GM18499 (cell line): ENCODE results near the gene AMPD2.
A peak's percentile ranks its signal among the peaks of the same experiment; 100 is the strongest.

Experiments used
- ATAC-seq: cut with Tn5 transposase; IDR thresholded peaks from one replicate; pipeline ENCODE4 v1.9.1; 2021; ENCODE audit warnings: moderate number of reproducible peaks; ENCODE audit not compliant: insufficient read depth, unreplicated experiment

The AMPD2 gene

DNA sequence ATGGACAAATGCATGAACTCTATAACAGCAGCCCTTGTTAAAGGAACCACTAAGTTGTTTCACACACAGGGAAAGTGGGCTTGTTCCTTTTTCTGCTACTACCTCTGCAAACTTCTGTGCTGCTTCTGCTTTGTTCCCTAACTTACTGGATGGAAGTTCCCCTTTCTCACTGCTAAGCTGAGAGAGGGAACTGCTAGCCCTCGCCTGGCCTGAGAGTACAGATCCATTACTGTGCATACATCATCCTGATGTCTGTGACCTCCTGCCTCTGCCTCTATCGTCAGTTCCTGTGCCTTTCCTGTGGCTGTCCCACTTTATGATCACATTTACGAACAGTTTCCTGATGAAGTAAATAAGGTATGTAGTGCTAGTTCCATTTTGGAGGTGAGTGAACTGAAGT, 3.8 kb upstream of the AMPD2 start:
- no peak for ATAC-seq

DNA sequence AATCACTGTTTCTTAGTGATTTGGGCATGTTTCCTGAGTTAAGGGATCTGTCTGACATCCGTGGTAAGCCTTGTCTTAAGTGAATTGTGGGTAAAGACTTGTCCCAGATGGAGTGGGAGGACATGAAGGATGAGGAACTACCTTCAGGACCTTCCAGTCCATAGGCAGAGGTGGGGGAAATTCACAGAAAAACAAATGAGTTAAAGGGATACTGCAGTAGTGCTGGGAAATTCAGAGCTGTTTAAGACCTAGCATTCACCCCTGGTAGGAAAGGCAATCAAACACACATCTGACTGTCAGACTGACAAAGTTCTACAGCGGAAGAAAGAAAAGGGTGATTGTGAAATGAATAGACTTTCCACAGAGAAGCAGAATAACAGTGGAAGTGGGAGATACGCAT, 3.2 kb upstream of the AMPD2 start:
- ATAC-seq: no peak

DNA sequence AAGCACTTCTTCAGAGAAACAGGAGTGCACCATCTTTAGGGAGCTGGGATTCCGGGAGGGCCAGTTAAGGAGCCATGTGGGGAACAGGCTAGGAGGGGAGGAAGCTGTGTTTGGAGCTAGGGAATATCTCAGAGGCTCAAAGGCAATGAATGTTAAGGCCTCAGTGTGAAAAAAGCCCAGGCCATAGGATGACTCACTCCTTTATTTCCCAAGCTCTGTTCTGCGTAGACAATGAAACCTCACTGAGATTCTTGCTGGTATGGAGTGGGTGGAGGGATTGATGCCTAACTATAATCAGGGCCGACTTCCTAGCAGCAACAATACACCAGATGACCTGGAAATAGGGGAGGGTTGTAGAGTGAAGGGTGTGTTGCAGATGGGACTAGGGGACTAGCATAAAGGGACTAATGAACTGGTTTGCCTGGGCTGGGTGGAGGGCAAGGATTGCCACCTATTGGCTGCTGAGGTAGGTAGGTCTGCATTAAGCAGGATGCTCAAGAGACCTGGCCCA, 2.3 kb upstream of the AMPD2 start:
- no peak for ATAC-seq

DNA sequence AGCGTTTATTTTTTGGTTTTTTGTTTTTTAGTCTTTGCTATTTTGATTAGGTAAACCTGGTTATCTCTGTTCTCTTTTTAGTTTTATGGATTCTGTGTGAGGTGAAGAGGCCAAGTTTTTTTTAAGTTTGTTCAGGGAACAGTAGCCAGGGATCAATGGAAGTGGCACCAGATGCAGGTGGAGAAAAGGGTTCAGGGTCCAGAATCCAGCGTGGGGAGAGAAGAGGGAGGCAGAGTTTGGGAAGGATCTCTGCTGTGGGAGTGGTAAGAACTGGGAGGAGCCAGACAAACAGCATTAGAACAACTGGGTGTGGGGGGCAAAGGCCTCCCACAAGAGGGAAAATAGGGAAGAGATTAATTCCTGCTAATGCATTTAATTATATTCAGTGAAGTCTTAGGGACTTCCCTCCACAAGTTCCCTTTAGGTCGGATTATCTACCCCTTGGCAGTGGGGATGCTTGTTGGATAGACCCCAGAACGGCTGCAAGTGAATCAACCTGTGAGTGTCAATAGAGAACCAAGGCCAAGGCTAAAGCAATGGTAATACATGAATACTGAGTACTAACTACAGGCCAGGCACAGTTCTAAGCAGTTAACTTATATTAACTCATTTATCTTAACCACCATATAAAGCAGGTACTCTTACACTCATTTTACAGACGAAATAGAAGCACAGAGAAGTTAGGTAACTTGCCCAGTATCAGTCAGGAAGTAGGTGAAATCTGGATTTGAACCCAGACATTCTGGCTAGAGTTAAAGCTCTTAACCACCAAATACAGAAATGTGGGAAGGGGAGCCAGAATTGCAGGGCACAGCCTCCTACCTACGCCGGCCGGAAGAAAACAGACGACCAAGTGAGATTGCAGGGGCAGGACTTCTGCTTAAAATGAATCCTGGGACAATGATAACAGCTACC, 719 bp upstream of the AMPD2 start:
- ATAC-seq: no peak

DNA sequence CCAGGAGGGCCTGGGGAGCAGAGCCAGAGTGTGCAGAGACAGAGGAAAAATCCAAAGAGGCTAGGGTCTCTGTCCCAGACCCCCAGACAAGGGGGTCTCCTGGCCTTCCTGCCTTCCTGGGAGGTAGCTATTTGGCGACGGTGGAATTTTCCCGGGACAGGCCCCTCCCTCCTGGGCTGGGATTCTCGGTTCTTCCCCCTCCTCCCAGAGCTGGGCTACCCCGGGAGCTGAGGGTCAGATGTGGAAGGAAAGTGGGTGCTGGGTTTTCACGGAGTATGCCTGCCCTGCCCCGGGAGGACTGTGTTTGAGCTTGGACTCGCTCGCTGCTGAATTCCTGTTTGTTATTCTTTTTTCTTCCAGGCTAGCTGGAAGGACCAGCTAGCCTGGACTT, 759 bp downstream of the AMPD2 start:
- ATAC-seq: no peak

DNA sequence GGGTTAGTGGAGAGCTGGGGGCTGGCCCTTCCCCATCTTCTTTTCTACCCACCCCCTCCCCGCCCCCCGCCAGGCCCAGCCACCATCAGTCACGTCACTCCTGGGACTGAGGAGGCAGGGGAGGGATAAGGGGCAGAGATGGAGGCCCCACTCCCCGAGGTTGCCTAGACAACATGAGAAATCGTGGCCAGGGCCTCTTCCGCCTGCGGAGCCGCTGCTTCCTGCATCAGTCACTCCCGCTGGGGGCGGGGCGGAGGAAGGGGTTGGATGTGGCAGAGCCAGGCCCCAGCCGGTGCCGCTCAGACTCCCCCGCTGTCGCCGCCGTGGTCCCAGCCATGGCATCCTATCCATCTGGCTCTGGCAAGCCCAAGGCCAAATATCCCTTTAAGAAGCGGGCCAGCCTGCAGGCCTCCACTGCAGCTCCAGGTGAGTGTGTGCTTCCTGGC, 1.2 kb downstream of the AMPD2 start:
- peak; percentile 43 for ATAC-seq

DNA sequence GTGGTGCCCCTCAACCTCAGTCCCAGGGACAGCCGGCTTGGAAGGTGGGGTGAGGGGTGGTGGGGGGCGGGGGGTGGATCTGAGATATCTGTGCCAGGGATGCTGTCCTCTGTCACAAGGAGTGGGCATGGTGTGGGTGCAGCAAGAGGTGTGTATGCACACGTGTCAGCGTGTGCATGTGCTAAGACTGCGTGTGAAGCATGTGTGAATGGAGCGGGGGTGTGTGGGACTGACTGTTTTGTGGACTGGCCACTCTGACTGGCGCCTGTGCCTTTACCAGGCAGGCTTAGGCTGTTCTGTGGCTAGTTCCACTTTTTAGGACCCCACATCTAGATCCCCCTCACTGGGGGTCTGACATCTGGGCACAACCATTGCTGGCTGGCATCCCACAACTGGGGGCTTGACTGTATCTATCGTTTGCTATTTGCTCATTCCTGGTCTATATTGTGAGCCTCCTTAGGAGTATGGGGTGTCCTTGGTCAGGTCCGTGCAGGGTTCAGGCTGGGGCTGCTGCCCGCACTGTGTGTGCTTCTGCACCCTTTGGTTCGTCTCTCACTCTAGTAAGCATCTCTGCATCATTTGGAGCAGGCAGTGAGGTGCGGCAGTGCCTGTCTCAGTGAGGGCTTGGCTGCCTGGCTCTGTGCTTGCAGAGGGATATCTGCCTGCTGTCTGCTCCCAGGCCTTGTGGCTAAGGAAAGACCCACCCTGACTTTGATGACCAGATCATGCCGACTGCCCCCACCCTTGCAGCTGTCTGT, 1.9 kb downstream of the AMPD2 start:
- ATAC-seq: no peak

DNA sequence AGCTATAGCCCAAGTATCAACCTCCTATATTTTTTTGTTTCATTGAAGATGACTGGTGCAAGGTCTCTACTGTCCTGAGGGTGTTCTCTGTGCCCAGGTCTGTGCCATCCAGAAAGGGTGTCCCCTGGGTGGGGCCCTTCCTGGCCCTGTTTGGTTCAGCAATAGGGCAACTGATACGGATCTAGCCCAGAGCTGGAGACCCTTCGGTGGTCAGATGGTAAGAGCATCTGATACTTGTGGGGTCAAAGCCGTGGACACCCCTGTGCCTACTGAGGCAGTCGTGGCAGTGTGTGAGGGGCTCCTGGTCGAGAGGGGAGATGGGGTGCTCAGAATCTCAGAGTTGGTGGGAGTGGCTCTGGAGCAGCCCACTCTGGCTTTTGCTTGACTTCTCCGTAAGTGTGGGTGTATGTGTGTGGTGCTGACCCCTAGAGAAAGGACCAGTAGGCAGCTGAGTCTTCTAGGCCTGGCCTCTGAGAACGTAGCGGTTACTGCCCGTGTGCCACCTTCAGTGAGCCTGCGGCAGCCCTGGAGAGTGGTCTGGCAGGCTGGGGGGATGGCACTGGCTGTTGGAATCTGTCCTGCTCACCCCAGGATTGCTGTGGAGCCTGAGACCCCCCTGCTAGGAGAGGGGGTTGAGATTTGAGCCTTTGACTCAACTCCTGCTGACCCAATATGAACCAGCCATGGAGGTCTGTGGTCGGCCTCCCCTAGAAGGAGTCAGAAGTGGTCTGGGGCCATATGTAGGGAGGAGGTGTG, 2.7 kb downstream of the AMPD2 start:
- ATAC-seq: no peak

DNA sequence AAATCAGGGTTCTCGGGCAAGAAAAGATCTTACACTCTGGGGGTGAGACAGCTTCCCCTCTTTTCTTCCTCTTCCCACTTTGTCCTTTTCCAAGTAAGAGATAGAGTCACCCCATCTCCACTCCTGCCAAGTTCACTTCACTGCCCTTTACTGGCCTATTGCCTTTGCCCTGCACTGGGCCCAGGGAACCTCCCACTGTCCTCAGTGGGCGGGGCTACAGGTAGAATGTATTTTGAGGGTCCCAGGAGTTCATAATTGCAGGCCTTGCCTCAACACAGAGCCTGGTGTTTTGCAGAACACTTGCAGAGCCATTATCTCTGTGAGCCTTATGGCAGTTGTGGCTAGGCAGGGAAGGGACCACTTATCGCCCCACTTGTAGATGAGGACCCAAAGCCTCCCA, 3.3 kb downstream of the AMPD2 start:
- ATAC-seq: no peak

DNA sequence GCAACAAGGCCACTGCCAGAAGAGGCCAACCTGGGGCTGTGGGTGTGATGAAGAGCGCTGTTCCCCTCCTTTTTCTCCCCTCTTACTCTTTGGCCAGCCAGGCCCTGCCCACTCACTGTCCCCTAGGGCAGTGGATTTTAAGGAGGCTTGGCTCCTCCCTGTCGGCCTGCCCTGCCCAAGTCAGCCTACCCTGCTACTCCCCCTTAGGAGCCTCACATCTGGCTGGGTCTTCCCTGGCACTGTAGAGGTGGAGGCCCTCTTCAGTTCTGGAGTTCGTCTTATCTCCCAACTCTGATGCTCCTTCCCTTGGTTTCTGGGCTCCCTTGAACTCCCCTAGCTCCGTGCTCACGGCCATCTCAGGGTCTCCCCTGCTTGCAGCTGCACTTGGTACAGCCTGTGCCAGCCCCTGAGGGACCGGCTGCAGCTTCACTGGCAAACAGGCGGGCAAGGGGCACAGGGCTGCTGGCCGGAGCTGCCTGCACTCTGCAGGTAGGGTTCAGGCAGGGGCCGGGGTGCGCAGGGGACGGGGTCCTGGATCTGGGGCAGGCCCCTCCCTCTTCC, 4.0 kb downstream of the AMPD2 start:
- no peak for ATAC-seq

DNA sequence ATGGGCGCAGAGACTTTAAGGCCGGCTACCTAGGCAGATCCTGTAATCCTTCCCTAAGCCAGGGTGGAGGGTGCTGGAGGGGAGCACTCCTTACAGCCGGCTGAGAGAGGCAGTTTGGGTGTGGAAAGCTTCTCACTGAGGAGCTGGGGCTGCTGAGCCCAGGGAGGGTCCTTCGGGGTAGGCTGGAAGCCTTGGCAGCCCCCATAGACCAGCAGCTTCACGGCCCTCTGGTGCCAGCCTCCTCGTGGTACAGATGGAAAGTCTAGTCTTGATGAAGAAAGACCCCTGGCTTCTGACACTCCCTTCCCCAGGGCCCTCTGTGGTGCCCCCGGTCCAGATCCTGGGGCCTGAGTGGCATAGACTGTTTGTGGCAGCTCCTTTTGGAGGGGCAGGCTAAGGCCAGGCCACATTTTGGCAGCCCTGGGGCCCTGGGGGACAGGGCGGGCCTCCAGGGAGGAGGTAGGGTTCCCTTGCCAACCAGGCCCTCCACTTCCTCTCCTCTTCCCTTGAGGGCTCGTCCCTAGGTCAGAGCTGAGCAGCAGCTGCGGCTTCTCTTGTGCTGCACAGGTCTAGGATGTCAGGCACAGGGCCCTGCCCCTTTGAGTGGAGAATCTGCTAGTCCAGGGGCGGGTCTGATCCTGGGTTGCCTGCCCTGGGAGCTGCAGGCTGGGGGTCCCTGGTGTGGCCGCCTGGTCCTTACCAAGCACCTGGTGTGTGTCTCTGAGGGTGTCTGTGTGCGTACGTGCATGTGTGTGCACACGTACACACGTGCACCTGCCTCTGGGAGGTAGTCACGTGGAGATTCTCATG, 4.8 kb downstream of the AMPD2 start:
- ATAC-seq: no peak

DNA sequence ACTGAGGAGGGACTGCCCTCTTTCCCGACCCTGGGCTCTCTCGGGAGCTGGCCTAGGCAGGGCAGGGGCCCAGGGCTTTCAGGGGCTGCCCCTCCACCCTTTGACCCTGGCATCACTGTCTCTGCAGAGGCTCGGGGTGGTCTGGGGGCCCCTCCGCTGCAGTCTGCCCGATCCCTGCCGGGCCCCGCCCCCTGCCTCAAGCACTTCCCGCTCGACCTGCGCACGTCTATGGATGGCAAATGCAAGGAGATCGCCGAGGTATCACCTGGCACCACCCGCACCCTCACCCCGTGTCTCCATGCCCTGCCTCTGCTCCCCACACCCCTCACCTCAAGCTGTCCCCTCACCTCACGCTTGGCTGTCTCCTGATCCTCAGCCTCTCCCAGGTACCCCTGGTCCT, 5.5 kb downstream of the AMPD2 start:
- no peak for ATAC-seq

DNA sequence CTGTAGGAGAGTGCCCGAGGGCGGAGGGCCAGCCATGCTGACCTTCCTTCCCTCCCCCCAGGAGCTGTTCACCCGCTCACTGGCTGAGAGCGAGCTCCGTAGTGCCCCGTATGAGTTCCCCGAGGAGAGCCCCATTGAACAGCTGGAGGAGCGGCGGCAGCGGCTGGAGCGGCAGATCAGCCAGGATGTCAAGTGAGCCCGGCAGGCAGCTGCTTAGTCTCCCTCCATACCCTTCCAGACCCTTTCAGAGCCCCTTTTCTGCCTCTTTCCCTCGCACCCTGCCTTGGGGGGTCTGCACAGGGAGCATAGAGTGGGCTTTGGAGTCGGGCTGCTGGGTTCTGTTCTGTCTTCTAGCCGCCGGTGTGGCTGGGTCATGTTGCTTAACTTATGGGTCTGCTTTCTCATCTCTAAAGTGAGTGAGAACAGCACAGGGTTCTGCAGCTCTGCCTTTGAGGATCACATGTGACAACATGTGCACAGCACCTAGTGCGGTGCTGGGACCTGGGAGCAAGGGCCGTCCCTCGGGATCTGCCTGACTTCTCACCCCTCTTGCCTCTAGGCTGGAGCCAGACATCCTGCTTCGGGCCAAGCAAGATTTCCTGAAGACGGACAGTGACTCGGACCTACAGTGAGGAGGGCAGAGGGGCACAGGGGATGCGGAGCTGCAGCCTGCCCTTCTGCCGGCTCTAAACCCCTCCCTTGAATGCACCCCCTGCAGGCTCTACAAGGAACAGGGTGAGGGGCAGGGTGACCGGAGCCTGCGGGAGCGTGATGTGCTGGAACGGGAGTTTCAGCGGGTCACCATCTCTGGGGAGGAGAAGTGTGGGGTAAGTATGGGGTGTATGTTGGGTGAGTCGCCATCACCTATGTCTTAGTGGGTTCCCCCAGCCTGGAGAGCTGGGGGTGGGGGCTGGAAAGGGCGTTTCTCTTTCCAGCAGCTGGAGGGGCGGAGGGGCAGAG, 6.2 kb downstream of the AMPD2 start:
- no peak for ATAC-seq

DNA sequence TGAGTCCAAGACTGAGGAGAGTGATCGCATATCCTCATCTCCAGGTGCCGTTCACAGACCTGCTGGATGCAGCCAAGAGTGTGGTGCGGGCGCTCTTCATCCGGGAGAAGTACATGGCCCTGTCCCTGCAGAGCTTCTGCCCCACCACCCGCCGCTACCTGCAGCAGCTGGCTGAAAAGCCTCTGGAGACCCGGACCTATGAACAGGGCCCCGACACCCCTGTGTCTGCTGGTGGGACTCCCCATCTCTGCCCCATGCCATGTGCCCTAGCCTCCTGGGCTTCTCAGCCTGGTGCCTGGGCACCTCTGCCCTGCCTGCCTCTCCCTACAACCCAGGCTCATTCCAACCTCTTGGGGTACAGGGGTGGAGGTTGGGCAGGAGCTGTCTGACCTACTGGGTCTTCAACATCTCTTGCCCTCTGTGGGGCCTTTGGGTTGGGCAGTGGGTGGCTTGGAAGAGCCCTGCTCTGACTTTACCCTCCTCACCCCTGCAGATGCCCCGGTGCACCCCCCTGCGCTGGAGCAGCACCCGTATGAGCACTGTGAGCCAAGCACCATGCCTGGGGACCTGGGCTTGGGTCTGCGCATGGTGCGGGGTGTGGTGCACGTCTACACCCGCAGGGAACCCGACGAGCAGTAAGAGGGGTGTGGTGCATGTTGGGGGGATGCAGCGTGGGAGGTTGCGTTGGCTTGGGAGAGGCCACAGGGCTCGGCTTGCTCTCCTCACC, 7.2 kb downstream of the AMPD2 start:
- no peak for ATAC-seq

DNA sequence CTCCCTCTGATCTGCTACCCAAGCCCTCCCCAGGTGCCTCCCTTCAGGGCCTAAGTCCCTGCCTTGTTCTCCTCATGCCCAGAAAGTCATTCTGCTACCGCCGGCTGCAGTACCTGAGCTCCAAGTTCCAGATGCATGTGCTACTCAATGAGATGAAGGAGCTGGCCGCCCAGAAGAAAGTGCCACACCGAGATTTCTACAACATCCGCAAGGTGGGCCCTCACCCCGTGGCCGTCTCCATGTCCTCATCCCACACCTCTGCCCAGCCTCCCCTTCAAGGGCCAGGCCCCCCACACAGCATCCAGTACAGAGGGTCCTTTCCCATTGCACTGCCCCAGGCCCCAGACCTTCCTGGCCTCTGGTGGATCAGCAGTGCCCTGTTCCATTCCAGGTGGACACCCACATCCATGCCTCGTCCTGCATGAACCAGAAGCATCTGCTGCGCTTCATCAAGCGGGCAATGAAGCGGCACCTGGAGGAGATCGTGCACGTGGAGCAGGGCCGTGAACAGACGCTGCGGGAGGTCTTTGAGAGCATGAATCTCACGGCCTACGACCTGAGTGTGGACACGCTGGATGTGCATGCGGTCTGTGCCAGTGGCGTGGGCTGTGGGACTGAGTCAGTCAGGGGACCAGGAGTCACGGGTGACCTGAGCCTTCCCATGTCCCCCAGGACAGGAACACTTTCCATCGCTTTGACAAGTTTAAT, 8.2 kb downstream of the AMPD2 start:
- no peak for ATAC-seq

DNA sequence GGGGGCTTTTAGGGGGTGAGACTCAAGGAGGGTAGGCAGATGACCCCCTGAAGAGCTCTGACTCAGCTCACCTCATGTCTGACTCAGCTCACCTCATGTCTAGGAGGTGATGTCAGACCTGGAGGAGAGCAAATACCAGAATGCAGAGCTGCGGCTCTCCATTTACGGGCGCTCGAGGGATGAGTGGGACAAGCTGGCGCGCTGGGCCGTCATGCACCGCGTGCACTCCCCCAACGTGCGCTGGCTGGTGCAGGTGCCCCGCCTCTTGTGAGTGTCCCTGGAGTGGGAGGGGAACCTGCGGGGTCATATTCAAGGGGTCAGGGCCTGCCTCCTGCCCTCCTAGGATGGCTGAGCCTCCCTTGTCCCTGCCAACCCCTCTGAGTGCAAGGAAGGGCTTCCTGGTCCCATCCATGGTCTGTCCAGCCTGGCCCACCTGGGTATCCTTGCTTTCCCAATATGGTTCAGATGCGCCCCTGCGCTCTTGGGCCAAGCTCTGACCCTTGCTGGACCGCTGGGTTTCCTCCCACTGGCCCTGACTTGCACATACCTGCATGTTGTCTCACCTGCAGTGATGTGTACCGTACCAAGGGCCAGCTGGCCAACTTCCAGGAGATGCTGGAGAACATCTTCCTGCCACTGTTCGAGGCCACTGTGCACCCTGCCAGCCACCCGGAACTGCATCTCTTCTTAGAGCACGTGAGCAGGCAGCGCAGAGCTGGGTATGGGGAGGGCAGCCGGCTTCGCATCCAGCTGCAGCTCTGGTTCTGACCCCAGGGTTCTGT, 9.1 kb downstream of the AMPD2 start:
- ATAC-seq: no peak
